Activated T-cell treated with anti-CD3 and anti-CD28 coated beads, Interleukin-2, amount 50 U/mL, for 72 hours (primary cell): ENCODE results near the gene PTPRN. TPM values are rescaled to one million over a fixed set of nuclear protein-coding genes. Genes with fewer than 3 reads are reported as not detected.
A peak's percentile ranks its signal among the peaks of the same experiment; 100 is the strongest.

ENCODE experiments used
- ATAC-seq, 2 donors: fragments of 150-1000 bp; cut with Tn5 transposase; replicated peaks in 1 of 2; 2 replicates each; pipeline ENCODE4 v1.10.0; 2021; ENCODE audit warnings: moderate library complexity in 2 of 2, mild to moderate bottlenecking in 1 of 2
- DNase-seq, 2 donors: peaks; one replicate each; pipeline ENCODE4 v3.0.0; 2021 to 2022; ENCODE audit warnings: mixed read lengths in 1 of 2
- H3K27ac Mint-ChIP-seq: one replicate; pipeline ENCODE4 v1.8.0; 2022; ENCODE audit warnings: mild to moderate bottlenecking, moderate library complexity, mixed read lengths
- H3K27me3 Mint-ChIP-seq: one replicate; pipeline ENCODE4 v1.8.0; 2022; ENCODE audit warnings: low read depth, mixed read lengths
- H3K36me3 Mint-ChIP-seq, 2 donors: one replicate each; pipeline ENCODE4 v1.8.0; 2022; ENCODE audit warnings: mixed read lengths in 2 of 2, mild to moderate bottlenecking in 1 of 2; ENCODE audit not compliant: insufficient read depth in 2 of 2
- H3K4me1 Mint-ChIP-seq: one replicate; pipeline ENCODE4 v1.8.0; 2022; ENCODE audit warnings: low read depth, mixed read lengths
- H3K4me3 Mint-ChIP-seq, 2 donors: one replicate each; pipeline ENCODE4 v1.8.0; 2022; ENCODE audit warnings: mild to moderate bottlenecking in 2 of 2, mixed read lengths in 2 of 2, moderate library complexity in 2 of 2
- H3K9me3 Mint-ChIP-seq, 2 donors: one replicate each; pipeline ENCODE4 v1.8.0; 2022; ENCODE audit warnings: mixed read lengths in 2 of 2
- total RNA-seq, 2 donors: library from RNA; stranded (reverse); gene quantifications; one replicate each; pipeline ENCODE4 v1.2.3, GENCODE V29; 2022

PTPRN gene
- total RNA-seq = 1 to 10 TPM; 1.7 to 2.5 TPM

- DNase-seq (no peak), ATAC-seq (peak; percentile 32 to 33)
- Mint-ChIP-seq H3K27me3 (peaks cover 54% of the 10 kb centered on the region), H3K4me3 (peak within 1 kb of the TSS in 1 of 2 donors; percentile 59), H3K4me1 (peaks cover 10% of the 10 kb centered on the region), H3K27ac (no peak within 1 kb of the TSS), H3K9me3 (no peaks in the 10 kb centered on the region), H3K36me3 (no peaks in the 10 kb centered on the region)
These were observed at the start of gene PTPRN for GRCh38 chr2:219309278-219309677. Gene PTPRN, minus strand, starts transcription at chr2:219309401. Its CDS starts 69 bp downstream, at chr2:219309332.

- no peak overlapping the region for H3K27ac Mint-ChIP-seq
- ATAC-seq = peak; percentile 73 to 83
- peak; percentile 24 to 53 for DNase-seq
- no peaks in the 10 kb centered on the region for H3K4me1 Mint-ChIP-seq
- no peaks in the 10 kb centered on the region for H3K9me3 Mint-ChIP-seq
- H3K36me3 Mint-ChIP-seq = no peaks in the 10 kb centered on the region
- peak overlapping the region; percentile 37 to 72 for H3K4me3 Mint-ChIP-seq
- H3K27me3 Mint-ChIP-seq = peaks cover 37% of the 10 kb centered on the region
These were observed 49.2 kb upstream of the PTPRN start for GRCh38 chr2:219358170-219359075.

GRCh38 chr2:219356834-219357233, 47.6 kb upstream of the PTPRN start:
- no peak for ATAC-seq
- no peak for DNase-seq
- Mint-ChIP-seq H3K4me1 (no peaks in the 10 kb centered on the region), H3K4me3 (no peak overlapping the region), H3K9me3 (no peaks in the 10 kb centered on the region), H3K27ac (no peak overlapping the region), H3K36me3 (no peaks in the 10 kb centered on the region), H3K27me3 (peaks cover 38% of the 10 kb centered on the region)

GRCh38 chr2:219354582-219354981, 45.4 kb upstream of the PTPRN start:
- Mint-ChIP-seq H3K4me3 (no peak overlapping the region), H3K27ac (no peak overlapping the region), H3K4me1 (no peaks in the 10 kb centered on the region), H3K36me3 (no peaks in the 10 kb centered on the region), H3K27me3 (peaks cover 45% of the 10 kb centered on the region), H3K9me3 (no peaks in the 10 kb centered on the region)
- no peak for DNase-seq
- ATAC-seq = no peak

- Mint-ChIP-seq H3K9me3 (no peaks in the 10 kb centered on the region), H3K4me3 (no peak overlapping the region), H3K4me1 (no peaks in the 10 kb centered on the region), H3K27ac (no peak overlapping the region), H3K27me3 (peaks cover 40% of the 10 kb centered on the region), H3K36me3 (no peaks in the 10 kb centered on the region)
- no peak for ATAC-seq
- no peak for DNase-seq
These were observed 43.9 kb upstream of the PTPRN start for GRCh38 chr2:219353129-219353528.

- Mint-ChIP-seq H3K4me3 (no peak overlapping the region), H3K4me1 (no peaks in the 10 kb centered on the region), H3K27ac (no peak overlapping the region), H3K27me3 (peaks cover 40% of the 10 kb centered on the region), H3K9me3 (no peaks in the 10 kb centered on the region), H3K36me3 (no peaks in the 10 kb centered on the region)
- DNase-seq (peak; percentile 72 to 74), ATAC-seq (peak; percentile 66 to 75)
These were observed 43.3 kb upstream of the PTPRN start for GRCh38 chr2:219352448-219353023.

GRCh38 chr2:219350710-219351221, 41.6 kb upstream of the PTPRN start:
- no peaks in the 10 kb centered on the region for H3K36me3 Mint-ChIP-seq
- DNase-seq = no peak
- ATAC-seq = no peak
- no peak overlapping the region for H3K27ac Mint-ChIP-seq
- peaks cover 33% of the 10 kb centered on the region for H3K27me3 Mint-ChIP-seq
- no peaks in the 10 kb centered on the region for H3K9me3 Mint-ChIP-seq
- no peak overlapping the region for H3K4me3 Mint-ChIP-seq
- no peaks in the 10 kb centered on the region for H3K4me1 Mint-ChIP-seq

GRCh38 chr2:219350215-219350614, 41.0 kb upstream of the PTPRN start:
- Mint-ChIP-seq H3K4me1 (no peaks in the 10 kb centered on the region), H3K4me3 (no peak overlapping the region), H3K27ac (no peak overlapping the region), H3K9me3 (no peaks in the 10 kb centered on the region), H3K27me3 (peaks cover 32% of the 10 kb centered on the region), H3K36me3 (no peaks in the 10 kb centered on the region)
- DNase-seq = no peak
- ATAC-seq = no peak

GRCh38 chr2:219344751-219345430, 35.7 kb upstream of the PTPRN start:
- H3K4me1 Mint-ChIP-seq = no peaks in the 10 kb centered on the region
- ATAC-seq = no peak
- no peaks in the 10 kb centered on the region for H3K36me3 Mint-ChIP-seq
- no peak overlapping the region for H3K4me3 Mint-ChIP-seq
- H3K9me3 Mint-ChIP-seq = no peaks in the 10 kb centered on the region
- DNase-seq = no peak
- H3K27me3 Mint-ChIP-seq = peaks cover 22% of the 10 kb centered on the region
- no peak overlapping the region for H3K27ac Mint-ChIP-seq

GRCh38 chr2:219335373-219335786, 26.2 kb upstream of the PTPRN start:
- DNase-seq = no peak
- Mint-ChIP-seq H3K4me3 (no peak overlapping the region), H3K9me3 (peaks cover 4 to 6% of the 10 kb centered on the region in 2 donors), H3K4me1 (no peaks in the 10 kb centered on the region), H3K27me3 (peaks cover 51% of the 10 kb centered on the region), H3K36me3 (peaks cover 5 to 6% of the 10 kb centered on the region in 2 donors), H3K27ac (no peak overlapping the region)
- no peak for ATAC-seq

- H3K4me3 Mint-ChIP-seq = no peak overlapping the region
- H3K27me3 Mint-ChIP-seq = peaks cover 58% of the 10 kb centered on the region
- DNase-seq (no peak), ATAC-seq (no peak)
- H3K27ac Mint-ChIP-seq = no peak overlapping the region
- no peaks in the 10 kb centered on the region for H3K4me1 Mint-ChIP-seq
- H3K9me3 Mint-ChIP-seq = peaks cover 4 to 6% of the 10 kb centered on the region in 2 donors
- H3K36me3 Mint-ChIP-seq = peaks cover 5 to 6% of the 10 kb centered on the region in 2 donors
These were observed 24.9 kb upstream of the PTPRN start for GRCh38 chr2:219334076-219334475.

GRCh38 chr2:219332542-219332941, 23.3 kb upstream of the PTPRN start, which contains the start of gene RESP18:
Gene RESP18, minus strand, starts transcription at chr2:219332744.
- ATAC-seq (no peak), DNase-seq (no peak)
- peaks cover 5 to 6% of the 10 kb centered on the region in 2 donors for H3K36me3 Mint-ChIP-seq
- peaks cover 67% of the 10 kb centered on the region for H3K27me3 Mint-ChIP-seq
- H3K4me3 Mint-ChIP-seq = no peak within 1 kb of the TSS
- H3K9me3 Mint-ChIP-seq = peaks cover 4 to 6% of the 10 kb centered on the region in 2 donors
- H3K4me1 Mint-ChIP-seq = no peaks in the 10 kb centered on the region
- H3K27ac Mint-ChIP-seq = no peak within 1 kb of the TSS
